GM12892 (cell line): ENCODE data around the gene OSBPL5.

Experiments used
- POLR2A ChIP-seq: IDR thresholded peaks from 2 replicates; pipeline ENCODE4 v1.6.1; 2011; ENCODE audit warnings: low read depth, low read length, control low read depth
- POLR2AphosphoS5 ChIP-seq: IDR thresholded peaks from 2 replicates; pipeline ENCODE4 v1.6.1; 2011; ENCODE audit warnings: low read depth, low read length, control low read depth
- TAF1 ChIP-seq: IDR thresholded peaks from 2 replicates; pipeline ENCODE4 v1.6.1; 2011; ENCODE audit warnings: low read depth, mild to moderate bottlenecking, control low read depth, low read length, borderline replicate concordance

- TF ChIP-seq POLR2A (no peak), POLR2AphosphoS5 (no peak), TAF1 (no peak)
Observed at GRCh38 chr11:3203221-3204043, 38.3 kb upstream of the OSBPL5 start.
